HepG2 (cell line): ENCODE results near the gene MMP23B. TPM values are rescaled to one million over a fixed set of nuclear protein-coding genes. Genes with fewer than 3 reads are reported as not detected.

ENCODE experiments used
- BORCS8-MEF2B ChIP-seq: sonication (generic); formaldehyde crosslinking; IDR thresholded peaks from 2 replicates; pipeline ENCODE4 v1.8.0; 2022; ENCODE audit warnings: mild to moderate bottlenecking, missing genetic modification reagents
- EEA1 ChIP-seq: sonication (generic); formaldehyde crosslinking; IDR thresholded peaks from 2 replicates; pipeline ENCODE4 v1.5.1; 2020; ENCODE audit warnings: mild to moderate bottlenecking, missing genetic modification reagents, borderline replicate concordance
- FOXK2 ChIP-seq: fragments of 450-650 bp; IDR thresholded peaks from 2 replicates; pipeline ENCODE4 v1.6.1; 2016
- MXI1 ChIP-seq: IDR thresholded peaks from 3 replicates; pipeline ENCODE4 v1.6.1; 2012; ENCODE audit warnings: low read depth, low read length, inconsistent platforms, borderline replicate concordance
- PAWR ChIP-seq: sonication (generic); formaldehyde crosslinking; IDR thresholded peaks from 2 replicates; pipeline ENCODE4 v1.4.0; 2020; ENCODE audit warnings: missing genetic modification reagents, mild to moderate bottlenecking, borderline replicate concordance
- POLR2A ChIP-seq, 2 experiments: IDR thresholded peaks; 2 replicates each; pipeline ENCODE4 v1.6.1; 2011; ENCODE audit warnings: low read depth in 2 of 2, low read length in 2 of 2, mild to moderate bottlenecking in 1 of 2, moderate library complexity in 1 of 2; ENCODE audit not compliant: insufficient read depth in 1 of 2
- SP2 ChIP-seq: sonication (generic); formaldehyde crosslinking; IDR thresholded peaks from 2 replicates; pipeline ENCODE4 v1.5.1; 2020; ENCODE audit warnings: mild to moderate bottlenecking, missing genetic modification reagents
- TAF15 ChIP-seq: fragments of 200-400 bp; formaldehyde crosslinking; IDR thresholded peaks from one replicate; pipeline ENCODE4 v1.6.1; 2018; ENCODE audit warnings: mild to moderate bottlenecking, low read depth, low read length; ENCODE audit not compliant: poor library complexity, severe bottlenecking
- TOPORS ChIP-seq: sonication (generic); formaldehyde crosslinking; IDR thresholded peaks from 2 replicates; pipeline ENCODE4 v1.8.0; 2023; ENCODE audit warnings: mild to moderate bottlenecking, missing genetic modification reagents
- ZMYM2 ChIP-seq: sonication (generic); formaldehyde crosslinking; IDR thresholded peaks from 2 replicates; pipeline ENCODE4 v1.8.0; 2022; ENCODE audit warnings: mild to moderate bottlenecking, missing genetic modification reagents
- ZNF33B ChIP-seq: sonication (generic); formaldehyde crosslinking; IDR thresholded peaks from 2 replicates; pipeline ENCODE4 v1.5.1; 2020; ENCODE audit warnings: mild to moderate bottlenecking, missing genetic modification reagents
- ZNF354B ChIP-seq: sonication (generic); formaldehyde crosslinking; IDR thresholded peaks from 2 replicates; pipeline ENCODE4 v1.8.0; 2022; ENCODE audit warnings: mild to moderate bottlenecking, missing genetic modification reagents
- ZNF510 ChIP-seq: sonication (generic); formaldehyde crosslinking; IDR thresholded peaks from 2 replicates; pipeline ENCODE4 v1.4.0; 2020; ENCODE audit warnings: low read depth, mild to moderate bottlenecking, missing genetic modification reagents
- ZNF616 ChIP-seq: sonication (generic); formaldehyde crosslinking; IDR thresholded peaks from 2 replicates; pipeline ENCODE4 v1.5.0; 2020; ENCODE audit warnings: low read depth, mild to moderate bottlenecking, missing genetic modification reagents
- ZNF619 ChIP-seq: sonication (generic); formaldehyde crosslinking; IDR thresholded peaks from 2 replicates; pipeline ENCODE4 v1.4.0; 2020; ENCODE audit warnings: mild to moderate bottlenecking, missing genetic modification reagents
- ZNF773 ChIP-seq: sonication (generic); formaldehyde crosslinking; IDR thresholded peaks from 2 replicates; pipeline ENCODE4 v1.4.0; 2020; ENCODE audit warnings: missing genetic modification reagents, borderline replicate concordance
- ZNF782 ChIP-seq: sonication (generic); formaldehyde crosslinking; IDR thresholded peaks from 2 replicates; pipeline ENCODE4 v1.4.0; 2020; ENCODE audit warnings: missing genetic modification reagents, mild to moderate bottlenecking, borderline replicate concordance
- polyA plus RNA-seq, 8 experiments: library from polyadenylated mRNA; depleted of rRNA in 3 of 8; stranded (reverse) in 7 of 8; unstranded in 1 of 8; fragments of >200 nt; fragmentation: Illumina TruSeq in 4 of 8; extraction: Trizol in 4 of 8; gene quantifications; 2 replicates each; pipeline versions ENCODE4 v1.2.1 to v1.2.3, GENCODE V29; 2011 to 2016; ENCODE audit warnings: low read depth in 4 of 8, missing spikeins in 1 of 8, mixed read lengths in 1 of 8; ENCODE audit not compliant: insufficient read depth in 1 of 8
- total RNA-seq, 5 experiments: library from RNA; depleted of rRNA; stranded (reverse); fragments of >200 nt; fragmentation: Illumina TruSeq; extraction: Trizol; gene quantifications; 2 replicates each; pipeline ENCODE4 v1.2.3, GENCODE V29; 2016; ENCODE audit warnings: low read depth in 1 of 5
- TF ChIP-seq, protein P1 (sequence below): IDR thresholded peaks from 2 replicates; pipeline ENCODE4 v1.6.1; 2018; ENCODE audit warnings: missing genetic modification reagents, mild to moderate bottlenecking, missing compliant biosample characterization
- TF ChIP-seq, protein P2 (sequence below), 2 experiments: sonication (generic) in 1 of 2; formaldehyde crosslinking in 1 of 2; IDR thresholded peaks; 2 replicates each; pipeline versions ENCODE4 v1.4.0 to v1.6.1; 2018 to 2020; ENCODE audit warnings: missing genetic modification reagents in 2 of 2, borderline replicate concordance in 1 of 2, low read depth in 1 of 2, mild to moderate bottlenecking in 1 of 2, missing biosample characterization in 1 of 2
- TF ChIP-seq, protein P3 (sequence below): sonication (generic); formaldehyde crosslinking; IDR thresholded peaks from 2 replicates; pipeline ENCODE4 v1.4.0; 2020; ENCODE audit warnings: low read depth, missing genetic modification reagents
- TF ChIP-seq, protein P4 (sequence below): sonication (generic); formaldehyde crosslinking; IDR thresholded peaks from 2 replicates; pipeline ENCODE4 v1.8.0; 2022; ENCODE audit warnings: missing genetic modification reagents, mild to moderate bottlenecking, borderline replicate concordance

The MMP23B gene
- total and polyA plus RNA-seq, 2 of the 13 experiments (the other 11 are each of a cell fraction or from before 2014, with no cell fraction given) = 0.61 to 0.75 TPM

DNA sequence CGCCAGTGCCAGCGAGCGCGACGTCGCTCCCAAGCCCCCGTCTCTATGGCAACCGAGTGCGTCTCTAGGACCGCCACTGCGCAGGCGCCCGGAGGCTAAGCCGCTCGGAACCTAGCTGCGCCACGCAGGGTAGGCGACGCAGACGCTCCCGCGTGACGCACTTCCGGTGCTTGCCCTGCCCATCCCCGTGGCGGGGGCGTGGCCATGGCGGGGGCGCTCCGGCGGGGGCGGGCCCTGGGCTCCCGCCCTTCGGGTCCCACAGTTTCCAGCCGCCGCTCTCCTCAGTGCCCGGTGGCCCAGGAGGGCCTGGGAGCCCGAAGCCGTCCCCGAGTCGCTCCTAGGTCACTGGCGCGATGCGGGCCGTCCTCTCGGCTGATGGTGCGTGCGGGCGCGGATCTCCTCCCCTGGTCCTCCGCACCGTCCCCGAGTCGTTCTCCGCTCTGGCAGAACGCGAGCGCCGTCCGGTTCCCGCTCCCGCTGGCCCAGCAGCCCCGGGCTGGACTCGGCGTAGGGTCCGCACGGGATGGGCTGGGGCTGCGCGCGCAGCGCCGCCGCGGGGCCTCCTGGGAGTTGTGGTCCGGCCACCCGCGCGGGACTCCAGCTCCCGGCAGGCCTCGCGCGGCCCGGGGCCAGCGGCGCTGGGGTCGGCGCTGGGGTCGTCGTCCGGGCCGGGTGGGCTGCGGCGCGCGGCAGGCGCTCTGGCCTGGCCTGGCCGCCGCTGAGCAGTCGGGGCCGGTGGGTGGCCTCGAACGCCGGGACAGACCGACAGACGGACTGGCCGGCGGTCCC lies 16.5 kb upstream of the MMP23B start, which contains the start of gene MIB2 (continued):
- TF ChIP-seq ZNF619 (CRISPR knock-in tag) = peak; percentile 79; the same call in 1 of the 2 replicates
- peak; percentile 34 for TF ChIP-seq TAF15
- TF ChIP-seq FOXK2 = no peak
- TF ChIP-seq EEA1 (CRISPR knock-in tag) = peak; percentile 86
- peak; percentile 81; the same call in 1 of the 2 replicates for TF ChIP-seq ZNF616 (CRISPR knock-in tag)
- TF ChIP-seq MXI1 = peak; percentile 94
- peak; percentile 83 for TF ChIP-seq ZNF782 (CRISPR knock-in tag)
- TF ChIP-seq TOPORS (CRISPR knock-in tag) = 0 out of 2 replicates have a peak, but pooled peaks have one; percentile 28
- TF ChIP-seq ZMYM2 = no peak
- TF ChIP-seq, protein P1, sequence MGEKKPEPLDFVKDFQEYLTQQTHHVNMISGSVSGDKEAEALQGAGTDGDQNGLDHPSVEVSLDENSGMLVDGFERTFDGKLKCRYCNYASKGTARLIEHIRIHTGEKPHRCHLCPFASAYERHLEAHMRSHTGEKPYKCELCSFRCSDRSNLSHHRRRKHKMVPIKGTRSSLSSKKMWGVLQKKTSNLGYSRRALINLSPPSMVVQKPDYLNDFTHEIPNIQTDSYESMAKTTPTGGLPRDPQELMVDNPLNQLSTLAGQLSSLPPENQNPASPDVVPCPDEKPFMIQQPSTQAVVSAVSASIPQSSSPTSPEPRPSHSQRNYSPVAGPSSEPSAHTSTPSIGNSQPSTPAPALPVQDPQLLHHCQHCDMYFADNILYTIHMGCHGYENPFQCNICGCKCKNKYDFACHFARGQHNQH (CRISPR knock-in tag) = peak; percentile 64
- TF ChIP-seq, protein P2, sequence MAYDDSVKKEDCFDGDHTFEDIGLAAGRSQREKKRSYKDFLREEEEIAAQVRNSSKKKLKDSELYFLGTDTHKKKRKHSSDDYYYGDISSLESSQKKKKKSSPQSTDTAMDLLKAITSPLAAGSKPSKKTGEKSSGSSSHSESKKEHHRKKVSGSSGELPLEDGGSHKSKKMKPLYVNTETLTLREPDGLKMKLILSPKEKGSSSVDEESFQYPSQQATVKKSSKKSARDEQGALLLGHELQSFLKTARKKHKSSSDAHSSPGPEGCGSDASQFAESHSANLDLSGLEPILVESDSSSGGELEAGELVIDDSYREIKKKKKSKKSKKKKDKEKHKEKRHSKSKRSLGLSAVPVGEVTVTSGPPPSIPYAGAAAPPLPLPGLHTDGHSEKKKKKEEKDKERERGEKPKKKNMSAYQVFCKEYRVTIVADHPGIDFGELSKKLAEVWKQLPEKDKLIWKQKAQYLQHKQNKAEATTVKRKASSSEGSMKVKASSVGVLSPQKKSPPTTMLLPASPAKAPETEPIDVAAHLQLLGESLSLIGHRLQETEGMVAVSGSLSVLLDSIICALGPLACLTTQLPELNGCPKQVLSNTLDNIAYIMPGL (CRISPR knock-in tag; IDR thresholded peaks at IDR 0.05; ENCODE audit: borderline replicate concordance in 1 of 2, low read depth in 1 of 2) = peak; percentile 83 to 86; a peak in 3 of 4 replicates
- TF ChIP-seq ZNF773 (CRISPR knock-in tag) = 0 out of 2 replicates have a peak, but pooled peaks have one; percentile 79
- no peak for TF ChIP-seq PAWR (CRISPR knock-in tag)
- TF ChIP-seq ZNF354B = no peak
- TF ChIP-seq, protein P3, sequence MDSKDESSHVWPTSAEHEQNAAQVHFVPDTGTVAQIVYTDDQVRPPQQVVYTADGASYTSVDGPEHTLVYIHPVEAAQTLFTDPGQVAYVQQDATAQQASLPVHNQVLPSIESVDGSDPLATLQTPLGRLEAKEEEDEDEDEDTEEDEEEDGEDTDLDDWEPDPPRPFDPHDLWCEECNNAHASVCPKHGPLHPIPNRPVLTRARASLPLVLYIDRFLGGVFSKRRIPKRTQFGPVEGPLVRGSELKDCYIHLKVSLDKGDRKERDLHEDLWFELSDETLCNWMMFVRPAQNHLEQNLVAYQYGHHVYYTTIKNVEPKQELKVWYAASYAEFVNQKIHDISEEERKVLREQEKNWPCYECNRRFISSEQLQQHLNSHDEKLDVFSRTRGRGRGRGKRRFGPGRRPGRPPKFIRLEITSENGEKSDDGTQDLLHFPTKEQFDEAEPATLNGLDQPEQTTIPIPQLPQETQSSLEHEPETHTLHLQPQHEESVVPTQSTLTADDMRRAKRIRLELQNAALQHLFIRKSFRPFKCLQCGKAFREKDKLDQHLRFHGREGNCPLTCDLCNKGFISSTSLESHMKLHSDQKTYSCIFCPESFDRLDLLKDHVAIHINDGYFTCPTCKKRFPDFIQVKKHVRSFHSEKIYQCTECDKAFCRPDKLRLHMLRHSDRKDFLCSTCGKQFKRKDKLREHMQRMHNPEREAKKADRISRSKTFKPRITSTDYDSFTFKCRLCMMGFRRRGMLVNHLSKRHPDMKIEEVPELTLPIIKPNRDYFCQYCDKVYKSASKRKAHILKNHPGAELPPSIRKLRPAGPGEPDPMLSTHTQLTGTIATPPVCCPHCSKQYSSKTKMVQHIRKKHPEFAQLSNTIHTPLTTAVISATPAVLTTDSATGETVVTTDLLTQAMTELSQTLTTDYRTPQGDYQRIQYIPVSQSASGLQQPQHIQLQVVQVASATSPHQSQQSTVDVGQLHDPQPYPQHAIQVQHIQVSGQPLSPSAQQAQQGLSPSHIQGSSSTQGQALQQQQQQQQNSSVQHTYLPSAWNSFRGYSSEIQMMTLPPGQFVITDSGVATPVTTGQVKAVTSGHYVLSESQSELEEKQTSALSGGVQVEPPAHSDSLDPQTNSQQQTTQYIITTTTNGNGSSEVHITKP = no peak
- peak; percentile 74; the same call in 1 of the 2 replicates for TF ChIP-seq ZNF510 (CRISPR knock-in tag)
- TF ChIP-seq, protein P4, sequence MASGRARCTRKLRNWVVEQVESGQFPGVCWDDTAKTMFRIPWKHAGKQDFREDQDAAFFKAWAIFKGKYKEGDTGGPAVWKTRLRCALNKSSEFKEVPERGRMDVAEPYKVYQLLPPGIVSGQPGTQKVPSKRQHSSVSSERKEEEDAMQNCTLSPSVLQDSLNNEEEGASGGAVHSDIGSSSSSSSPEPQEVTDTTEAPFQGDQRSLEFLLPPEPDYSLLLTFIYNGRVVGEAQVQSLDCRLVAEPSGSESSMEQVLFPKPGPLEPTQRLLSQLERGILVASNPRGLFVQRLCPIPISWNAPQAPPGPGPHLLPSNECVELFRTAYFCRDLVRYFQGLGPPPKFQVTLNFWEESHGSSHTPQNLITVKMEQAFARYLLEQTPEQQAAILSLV = peak; percentile 78; the same call in 1 of the 2 replicates
- TF ChIP-seq POLR2A (IDR thresholded peaks at IDR 0.05; ENCODE audit: insufficient read depth in 1 of 2, low read depth in 2 of 2, low read length in 2 of 2) = peak in 1 of 2 experiments; percentile 85; a peak in 2 of 4 replicates
- peak; percentile 62 for TF ChIP-seq SP2 (CRISPR knock-in tag)
- 0 out of 2 replicates have a peak, but pooled peaks have one; percentile 48 for TF ChIP-seq ZNF33B
- peak; percentile 71; the same call in 1 of the 2 replicates for TF ChIP-seq BORCS8-MEF2B
